Head of caudate nucleus (tissue), 42 donors: Measurements from ENCODE around the gene C3orf52.

ENCODE experiments used
- DNase-seq, 42 donors: peaks; one replicate each; pipeline versions ENCODE4 v3.0.0 to v3.0.0-alpha.2; 2020 to 2021; ENCODE audit warnings: mixed read lengths in 7 of 42
- intact Hi-C: fragments of 100-400 bp; cut with DNase I; formaldehyde crosslinking; loops from one replicate; pipeline ENCODE4 v1.15.0; 2022

Gene C3orf52

GRCh38 chr3:112115161-112115739, 29.1 kb downstream of the C3orf52 start:
- no peak for DNase-seq
- intact Hi-C loops, result loop anchor here (10.0 kb wide), 1 partner anchor 410 kb away; no protein-coding TSS in a partner anchor

GRCh38 chr3:112115806-112116383, 29.7 kb downstream of the C3orf52 start:
- DNase-seq, result no peak

GRCh38 chr3:112116748-112117186, 30.6 kb downstream of the C3orf52 start:
- intact Hi-C loops, result loop anchor here (10.0 kb wide), 1 partner anchor 408 kb away; no protein-coding TSS in a partner anchor
- DNase-seq, result peak in 7 of 42 donors; percentile 4 to 45 (median 15)

More at GRCh38 chr3:112115806-112116383, 29.7 kb downstream of the C3orf52 start:
- intact Hi-C loops, result loop anchor here (10.0 kb wide), 1 partner anchor 409 kb away; no protein-coding TSS in a partner anchor

- no peak for DNase-seq
- intact Hi-C loops, result loop anchor here (10.0 kb wide), 1 partner anchor 407 kb away; no protein-coding TSS in a partner anchor
Measured at GRCh38 chr3:112117415-112117814, 31.2 kb downstream of the C3orf52 start.

- DNase-seq, result peak in 37 of 42 donors; percentile 6 to 61 (median 27)
- intact Hi-C loops, result loop anchor here (10.0 kb wide), 1 partner anchor 407 kb away; no protein-coding TSS in a partner anchor
Measured at GRCh38 chr3:112117841-112118571, 31.8 kb downstream of the C3orf52 start.

- intact Hi-C loops, result loop anchor here (10.0 kb wide), 1 partner anchor 405 kb away; no protein-coding TSS in a partner anchor
- no peak for DNase-seq
Measured at GRCh38 chr3:112119962-112120836, 34.0 kb downstream of the C3orf52 start.

GRCh38 chr3:112121577-112122547, 35.7 kb downstream of the C3orf52 start:
- no peak for DNase-seq
- intact Hi-C loops, result no loop called here

GRCh38 chr3:112122870-112123269, 36.7 kb downstream of the C3orf52 start:
- DNase-seq, result no peak
- intact Hi-C loops, result no loop called here

GRCh38 chr3:112123548-112123947, 37.4 kb downstream of the C3orf52 start:
- intact Hi-C loops, result no loop called here
- no peak for DNase-seq

- intact Hi-C loops, result no loop called here
- no peak for DNase-seq
Measured at GRCh38 chr3:112124907-112125607, 38.9 kb downstream of the C3orf52 start.

- intact Hi-C loops, result no loop called here
- no peak for DNase-seq
Measured at GRCh38 chr3:112126511-112126911, 40.3 kb downstream of the C3orf52 start.

GRCh38 chr3:112127522-112128494, 41.6 kb downstream of the C3orf52 start:
- no peak for DNase-seq
- intact Hi-C loops, result no loop called here

GRCh38 chr3:112128843-112129727, 42.9 kb downstream of the C3orf52 start:
- no peak for DNase-seq
- intact Hi-C loops, result no loop called here

GRCh38 chr3:112129925-112130637, 43.9 kb downstream of the C3orf52 start:
- intact Hi-C loops, result no loop called here
- no peak for DNase-seq

- intact Hi-C loops, result no loop called here
- DNase-seq, result no peak
Measured at GRCh38 chr3:112130638-112130993, 44.4 kb downstream of the C3orf52 start.
